ENCODE data around the gene ADM.

- TF ChIP-seq, protein P1, sequence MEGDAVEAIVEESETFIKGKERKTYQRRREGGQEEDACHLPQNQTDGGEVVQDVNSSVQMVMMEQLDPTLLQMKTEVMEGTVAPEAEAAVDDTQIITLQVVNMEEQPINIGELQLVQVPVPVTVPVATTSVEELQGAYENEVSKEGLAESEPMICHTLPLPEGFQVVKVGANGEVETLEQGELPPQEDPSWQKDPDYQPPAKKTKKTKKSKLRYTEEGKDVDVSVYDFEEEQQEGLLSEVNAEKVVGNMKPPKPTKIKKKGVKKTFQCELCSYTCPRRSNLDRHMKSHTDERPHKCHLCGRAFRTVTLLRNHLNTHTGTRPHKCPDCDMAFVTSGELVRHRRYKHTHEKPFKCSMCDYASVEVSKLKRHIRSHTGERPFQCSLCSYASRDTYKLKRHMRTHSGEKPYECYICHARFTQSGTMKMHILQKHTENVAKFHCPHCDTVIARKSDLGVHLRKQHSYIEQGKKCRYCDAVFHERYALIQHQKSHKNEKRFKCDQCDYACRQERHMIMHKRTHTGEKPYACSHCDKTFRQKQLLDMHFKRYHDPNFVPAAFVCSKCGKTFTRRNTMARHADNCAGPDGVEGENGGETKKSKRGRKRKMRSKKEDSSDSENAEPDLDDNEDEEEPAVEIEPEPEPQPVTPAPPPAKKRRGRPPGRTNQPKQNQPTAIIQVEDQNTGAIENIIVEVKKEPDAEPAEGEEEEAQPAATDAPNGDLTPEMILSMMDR (IDR thresholded peaks at IDR 0.05; ENCODE audit: insufficient read depth, low read length, poor library complexity, severe bottlenecking): no peak
- TF ChIP-seq EZH2phosphoT487 (conservative IDR thresholded peaks at IDR 0.05; ENCODE audit: low read length): no peak
These were observed 30.1 kb upstream of the ADM start for GRCh38 chr11:10274726-10275125.

All from SU-DHL-6 (cell line).